T-cell (primary cell): ENCODE data around the gene SLC35G6. TPM values are rescaled to one million over a fixed set of nuclear protein-coding genes. Genes with fewer than 3 reads are reported as not detected.

Experiments
- ATAC-seq, 4 experiments: fragments of 200-7000 bp in 3 of 4; fragments of 150-1000 bp in 1 of 4; cut with Tn5 transposase; replicated peaks in 1 of 4; 1 replicate in 3 of 4; 2 replicates in 1 of 4; pipeline ENCODE4 v1.10.0; 2021; ENCODE audit warnings: moderate library complexity in 3 of 4, mild to moderate bottlenecking in 2 of 4, moderate number of reproducible peaks in 1 of 4
- CTCF ChIA-PET, 2 donors: fragments of 300-600 bp; sonication (Branson Sonifier 250); formaldehyde crosslinking; loops; one replicate each; lab custom pipeline; 2022; ENCODE audit warnings: antibody characterized with exemption in 2 of 2; lab: Charles Lee
- POLR2A ChIA-PET, 2 donors: fragments of 300-600 bp; sonication (Branson Sonifier 250); formaldehyde crosslinking; loops; one replicate each; lab custom pipeline; 2022; ENCODE audit warnings: antibody characterized with exemption in 2 of 2; lab: Charles Lee
- DNase-seq, 35 experiments: peaks; one replicate each; pipeline versions ENCODE4 v3.0.0 to v3.0.0-alpha.2; 2013 to 2023
- H3K27ac ChIP-seq: one replicate; pipeline ENCODE4 v1.5.1; 2013; ENCODE audit warnings: low read length
- H3K27me3 ChIP-seq, 2 experiments: replicated peaks in 1 of 2; 1 replicate in 1 of 2; 2 replicates in 1 of 2; pipeline versions ENCODE4 v1.6.1 to v1.7.0; 2013; ENCODE audit warnings: low read length in 1 of 2, mixed read lengths in 1 of 2; ENCODE audit not compliant: control insufficient read depth in 2 of 2, insufficient read depth in 2 of 2; ENCODE audit errors: extremely low read depth in 1 of 2
- H3K36me3 ChIP-seq, 2 donors: 1 replicate in 1 of 2; 2 replicates in 1 of 2; pipeline versions ENCODE4 v1.6.1 to v1.7.0; 2013; ENCODE audit warnings: low read length in 1 of 2; ENCODE audit not compliant: control insufficient read depth in 2 of 2, insufficient read depth in 1 of 2; ENCODE audit errors: extremely low read depth in 1 of 2
- H3K4me1 ChIP-seq, 2 experiments: 1 replicate in 1 of 2; 2 replicates in 1 of 2; pipeline versions ENCODE4 v1.6.1 to v1.7.0; 2013; ENCODE audit warnings: low read length in 2 of 2, mixed read lengths in 1 of 2; ENCODE audit not compliant: insufficient read depth in 2 of 2, control insufficient read depth in 1 of 2; ENCODE audit errors: extremely low read depth in 1 of 2
- H3K4me3 ChIP-seq, 2 donors: 1 replicate in 1 of 2; 2 replicates in 1 of 2; pipeline versions ENCODE4 v1.5.1 to v1.7.0; 2013; ENCODE audit warnings: mild to moderate bottlenecking in 2 of 2, low read length in 1 of 2, moderate library complexity in 1 of 2; ENCODE audit not compliant: control insufficient read depth in 1 of 2; ENCODE audit errors: extremely low read depth in 1 of 2
- H3K9me3 ChIP-seq: 2 replicates; pipeline ENCODE4 v1.7.0; 2013
- H3K27ac Mint-ChIP-seq, 2 donors: one replicate each; pipeline ENCODE4 v1.8.0; 2020 to 2021; ENCODE audit warnings: mild to moderate bottlenecking in 2 of 2, mixed read lengths in 2 of 2
- H3K27me3 Mint-ChIP-seq, 2 donors: one replicate each; pipeline ENCODE4 v1.8.0; 2021 to 2022; ENCODE audit warnings: mixed read lengths in 2 of 2
- H3K36me3 Mint-ChIP-seq: one replicate; pipeline ENCODE4 v1.8.0; 2021; ENCODE audit warnings: mixed read lengths
- H3K4me1 Mint-ChIP-seq, 3 donors: one replicate each; pipeline ENCODE4 v1.8.0; 2020 to 2022; ENCODE audit warnings: mixed read lengths in 3 of 3, mild to moderate bottlenecking in 1 of 3
- H3K4me3 Mint-ChIP-seq, 3 donors: one replicate each; pipeline ENCODE4 v1.8.0; 2020 to 2022; ENCODE audit warnings: mild to moderate bottlenecking in 3 of 3, mixed read lengths in 3 of 3, moderate library complexity in 3 of 3
- H3K9me3 Mint-ChIP-seq, 3 donors: one replicate each; pipeline ENCODE4 v1.8.0; 2020 to 2022; ENCODE audit warnings: mixed read lengths in 3 of 3
- WGBS: methylation state at CpG from one replicate; pipeline ENCODE4 v1.1.5; 2013; ENCODE audit warnings: missing lambda C conversion rate; ENCODE audit not compliant: insufficient coverage; 5-methylcytosine and 5-hydroxymethylcytosine counted together
- total RNA-seq, 35 experiments: library from RNA in 6 of 35; stranded (reverse) in 6 of 35; fragments of 120-200 nt in 1 of 35; gene quantifications; one replicate each; pipeline versions ENCODE4 v1.2.1 to v1.2.4 and lab custom pipeline; 2013 to 2026

SLC35G6 gene
- total RNA-seq, 5 donors from 2014 or later (not counting 1 experiment from before 2014, with no cell fraction given) = not detected

DNA sequence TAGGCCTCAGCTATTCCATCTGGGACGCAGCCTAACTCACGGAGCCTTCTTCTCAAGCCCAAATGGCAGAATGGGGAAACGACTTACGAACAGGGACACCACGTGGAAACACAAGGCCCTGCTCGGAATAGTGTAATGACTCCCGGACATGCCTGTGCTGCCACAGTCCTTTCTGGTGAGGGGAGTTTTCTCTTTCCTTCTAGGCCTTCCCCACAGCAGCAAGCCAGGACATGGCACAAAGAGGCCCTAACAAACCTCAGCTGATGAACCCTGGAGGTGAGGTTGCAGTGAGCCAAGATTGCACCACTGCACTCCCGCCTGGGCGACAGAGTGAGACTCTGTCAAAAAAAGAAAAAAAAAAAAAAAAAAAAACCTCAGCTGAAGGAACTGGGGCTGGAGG, 17.2 kb upstream of the SLC35G6 start:
- H3K27ac ChIP-seq = no peak overlapping the region
- no peak overlapping the region for H3K27ac Mint-ChIP-seq
- 97% methylated on average over 4 of the region's 9 CpGs for WGBS
- no peaks in the 10 kb centered on the region for H3K9me3 Mint-ChIP-seq
- peaks cover 15% of the 10 kb centered on the region for H3K36me3 Mint-ChIP-seq
- CTCF ChIA-PET = no interaction called here
- DNase-seq (no peak), ATAC-seq (no peak)
- H3K4me3 ChIP-seq = no peak overlapping the region
- H3K27me3 Mint-ChIP-seq = no peaks in the 10 kb centered on the region
- H3K4me1 Mint-ChIP-seq = peaks cover 12 to 19% (median 12%) of the 10 kb centered on the region in 3 donors
- POLR2A ChIA-PET = interaction anchor here in 1 of 2 donors (0.9 kb wide), 1 partner anchor 21 kb away, joined by 3 read pairs; no protein-coding TSS in a partner anchor
- H3K9me3 ChIP-seq = no peaks in the 10 kb centered on the region
- peaks cover 8 to 50% of the 10 kb centered on the region in 2 donors for H3K36me3 ChIP-seq
- H3K4me3 Mint-ChIP-seq = no peak overlapping the region
- peaks cover 6 to 15% of the 10 kb centered on the region in 2 experiments for H3K4me1 ChIP-seq
- no peaks in the 10 kb centered on the region for H3K27me3 ChIP-seq

- peaks cover 15% of the 10 kb centered on the region for H3K36me3 Mint-ChIP-seq
- H3K4me3 ChIP-seq = no peak overlapping the region
- 95% methylated on average over 29 of the region's 33 CpGs for WGBS
- peak overlapping the region in 1 of 2 donors; percentile 28 for H3K27ac Mint-ChIP-seq
- CTCF ChIA-PET = no interaction called here
- no peaks in the 10 kb centered on the region for H3K9me3 Mint-ChIP-seq
- no peak overlapping the region for H3K4me3 Mint-ChIP-seq
- POLR2A ChIA-PET = interaction anchor here in 1 of 2 donors (0.6 kb wide), 1 partner anchor 95 kb away, joined by 8 read pairs; no protein-coding TSS in a partner anchor
- peaks cover 8 to 50% of the 10 kb centered on the region in 2 donors for H3K36me3 ChIP-seq
- no peaks in the 10 kb centered on the region for H3K9me3 ChIP-seq
- H3K27me3 Mint-ChIP-seq = no peaks in the 10 kb centered on the region
- no peak overlapping the region for H3K27ac ChIP-seq
- DNase-seq (no peak), ATAC-seq (peak in 1 of 4 experiments; percentile 12)
- H3K4me1 Mint-ChIP-seq = peaks cover 11 to 14% (median 13%) of the 10 kb centered on the region in 3 donors
- H3K27me3 ChIP-seq = no peaks in the 10 kb centered on the region
- H3K4me1 ChIP-seq = peaks cover 7 to 15% of the 10 kb centered on the region in 2 experiments
Measured at GRCh38 chr17:7465597-7466275, 15.5 kb upstream of the SLC35G6 start.

DNA sequence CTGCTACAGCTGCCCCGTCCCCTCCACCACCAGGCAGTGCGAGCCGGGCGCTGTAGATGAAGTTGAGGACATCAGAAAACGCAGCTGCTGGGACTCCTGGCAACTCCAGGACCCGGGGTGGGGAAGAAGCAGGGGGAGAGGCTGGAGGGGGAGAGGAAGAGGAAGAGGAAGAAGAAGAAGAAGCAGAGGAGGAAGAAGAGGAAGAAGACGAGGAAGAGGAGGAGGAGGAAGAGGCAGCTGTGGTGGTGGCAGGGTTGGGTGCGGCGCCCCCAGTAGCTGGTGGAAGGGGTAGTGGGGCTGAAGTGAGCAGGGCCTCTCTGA, 15.0 kb upstream of the SLC35G6 start:
- peaks cover 7 to 17% (median 16%) of the 10 kb centered on the region in 3 donors for H3K4me1 Mint-ChIP-seq
- no peak overlapping the region for H3K27ac Mint-ChIP-seq
- Histone ChIP-seq H3K27me3 (no peaks in the 10 kb centered on the region), H3K4me1 (peaks cover 9 to 15% of the 10 kb centered on the region in 2 experiments), H3K4me3 (no peak overlapping the region), H3K9me3 (no peaks in the 10 kb centered on the region), H3K36me3 (peaks cover 8 to 50% of the 10 kb centered on the region in 2 donors), H3K27ac (no peak overlapping the region)
- DNase-seq = no peak
- H3K4me3 Mint-ChIP-seq = no peak overlapping the region
- no peak for ATAC-seq
- 83% methylated on average over 4 of the region's 9 CpGs for WGBS
- no peaks in the 10 kb centered on the region for H3K27me3 Mint-ChIP-seq
- POLR2A ChIA-PET = interaction anchor here in 1 of 2 donors (0.6 kb wide), 1 partner anchor 94 kb away, joined by 8 read pairs; no protein-coding TSS in a partner anchor
- CTCF ChIA-PET = no interaction called here
- no peaks in the 10 kb centered on the region for H3K9me3 Mint-ChIP-seq
- peaks cover 12% of the 10 kb centered on the region for H3K36me3 Mint-ChIP-seq

- Mint-ChIP-seq H3K27ac (peak overlapping the region in 1 of 2 donors; percentile 31), H3K9me3 (no peaks in the 10 kb centered on the region), H3K36me3 (peaks cover 10% of the 10 kb centered on the region), H3K27me3 (no peaks in the 10 kb centered on the region), H3K4me1 (peaks cover 12 to 22% (median 22%) of the 10 kb centered on the region in 3 donors), H3K4me3 (no peak overlapping the region)
- CTCF ChIA-PET = no interaction called here
- DNase-seq = no peak
- no peaks in the 10 kb centered on the region for H3K9me3 ChIP-seq
- 84% methylated on average over 14 of the region's 16 CpGs for WGBS
- H3K4me1 ChIP-seq = peaks cover 13 to 17% of the 10 kb centered on the region in 2 experiments
- ATAC-seq = no peak
- no peaks in the 10 kb centered on the region for H3K27me3 ChIP-seq
- POLR2A ChIA-PET = interaction anchor here (0.5 to 0.6 kb wide), 2 partner anchors 11 to 94 kb away, joined by 4 to 8 read pairs; no protein-coding TSS in a partner anchor
- no peak overlapping the region for H3K27ac ChIP-seq
- H3K36me3 ChIP-seq = peaks cover 8 to 50% of the 10 kb centered on the region in 2 donors
- no peak overlapping the region for H3K4me3 ChIP-seq
Measured at GRCh38 chr17:7466639-7467341, 14.5 kb upstream of the SLC35G6 start.

GRCh38 chr17:7467498-7467897, 13.7 kb upstream of the SLC35G6 start:
- no peak overlapping the region for H3K4me3 ChIP-seq
- no peak overlapping the region for H3K4me3 Mint-ChIP-seq
- H3K9me3 Mint-ChIP-seq = no peaks in the 10 kb centered on the region
- peaks cover 19 to 30% (median 29%) of the 10 kb centered on the region in 3 donors for H3K4me1 Mint-ChIP-seq
- ChIA-PET POLR2A (interaction anchor here in 1 of 2 donors (0.5 kb wide), 1 partner anchor 11 kb away, joined by 4 read pairs; no protein-coding TSS in a partner anchor), CTCF (no interaction called here)
- no peak overlapping the region for H3K27ac ChIP-seq
- H3K27ac Mint-ChIP-seq = peak overlapping the region in 1 of 2 donors; percentile 31
- H3K36me3 Mint-ChIP-seq = peaks cover 10% of the 10 kb centered on the region
- 100% methylated on average over 3 of the region's 3 CpGs for WGBS
- H3K4me1 ChIP-seq = peaks cover 15 to 24% of the 10 kb centered on the region in 2 experiments
- ATAC-seq (no peak), DNase-seq (no peak)
- H3K9me3 ChIP-seq = no peaks in the 10 kb centered on the region
- H3K27me3 Mint-ChIP-seq = no peaks in the 10 kb centered on the region
- H3K36me3 ChIP-seq = peaks cover 8 to 49% of the 10 kb centered on the region in 2 donors
- H3K27me3 ChIP-seq = no peaks in the 10 kb centered on the region

DNA sequence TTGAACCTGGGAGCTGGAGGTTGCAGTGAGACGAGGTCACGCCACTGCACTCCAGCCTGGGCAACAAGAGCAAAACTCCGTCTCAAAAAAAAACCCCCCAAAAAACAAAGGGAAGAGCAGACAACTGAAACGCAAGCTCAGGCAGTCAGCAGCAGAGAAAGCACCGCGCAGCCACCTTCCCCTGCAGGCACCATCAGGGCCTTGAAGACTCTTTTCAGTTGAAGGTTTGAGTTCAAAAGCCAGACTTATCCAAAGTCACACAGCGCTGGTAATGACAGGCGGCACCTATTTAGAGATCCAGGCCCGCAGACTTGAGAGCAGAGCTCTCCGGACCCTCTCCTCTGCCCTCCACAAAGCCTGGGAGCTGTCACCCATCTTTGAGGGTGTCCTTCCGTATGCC, 13.0 kb upstream of the SLC35G6 start:
- ChIA-PET CTCF (no interaction called here), POLR2A (no interaction called here)
- peaks cover 10% of the 10 kb centered on the region for H3K36me3 Mint-ChIP-seq
- H3K9me3 ChIP-seq = no peaks in the 10 kb centered on the region
- no peaks in the 10 kb centered on the region for H3K9me3 Mint-ChIP-seq
- H3K4me1 Mint-ChIP-seq = peaks cover 25 to 35% (median 34%) of the 10 kb centered on the region in 3 donors
- DNase-seq (no peak), ATAC-seq (no peak)
- no peaks in the 10 kb centered on the region for H3K27me3 ChIP-seq
- H3K4me3 Mint-ChIP-seq = no peak overlapping the region
- H3K36me3 ChIP-seq = peaks cover 7 to 41% of the 10 kb centered on the region in 2 donors
- 98% methylated on average over 7 of the region's 11 CpGs for WGBS
- H3K27ac Mint-ChIP-seq = no peak overlapping the region
- peaks cover 15 to 27% of the 10 kb centered on the region in 2 experiments for H3K4me1 ChIP-seq
- H3K27ac ChIP-seq = no peak overlapping the region
- H3K4me3 ChIP-seq = no peak overlapping the region
- no peaks in the 10 kb centered on the region for H3K27me3 Mint-ChIP-seq
